MCF 10A (cell line): Measurements from ENCODE around the gene LRIT3. TPM values are rescaled to one million over a fixed set of nuclear protein-coding genes. Genes with fewer than 3 reads are reported as not detected.

Source experiments
- BruUV-seq: library from RNA; stranded (reverse); fragments of 400-500 nt; replicated peaks from 2 replicates; lab custom pipeline; 2021; lab: Mats Ljungman, UMichigan
- CTCF ChIA-PET: fragments of 300-600 bp; sonication (Branson Sonifier 250); formaldehyde crosslinking; extraction: SDS; loops from one replicate; lab custom pipeline; 2021; ENCODE audit warnings: antibody characterized with exemption, inconsistent platforms; lab: Yijun Ruan, JAX
- POLR2A ChIA-PET: fragments of 300-600, 350-650 bp; sonication (Branson Sonifier 250); formaldehyde crosslinking; extraction: SDS; loops from one replicate; lab custom pipeline; 2020; ENCODE audit warnings: antibody characterized with exemption, inconsistent platforms; lab: Yijun Ruan, JAX
- DNase-seq: peaks from one replicate; pipeline ENCODE4 v3.0.0-alpha.2; 2018; ENCODE audit not compliant: unreplicated experiment
- H3K27ac Mint-ChIP-seq: one replicate; pipeline ENCODE4 v1.8.0; 2022; ENCODE audit warnings: mild to moderate bottlenecking, low read depth, mixed read lengths; ENCODE audit not compliant: unreplicated experiment
- H3K27me3 Mint-ChIP-seq: one replicate; pipeline ENCODE4 v1.8.0; 2022; ENCODE audit warnings: mixed read lengths; ENCODE audit not compliant: insufficient read depth, unreplicated experiment
- H3K36me3 Mint-ChIP-seq: one replicate; pipeline ENCODE4 v1.8.0; 2022; ENCODE audit warnings: mild to moderate bottlenecking, moderate library complexity, mixed read lengths; ENCODE audit not compliant: insufficient read depth, unreplicated experiment
- H3K4me1 Mint-ChIP-seq: one replicate; pipeline ENCODE4 v1.8.0; 2022; ENCODE audit warnings: mixed read lengths; ENCODE audit not compliant: insufficient read depth, unreplicated experiment
- H3K4me3 Mint-ChIP-seq: one replicate; pipeline ENCODE4 v1.8.0; 2022; ENCODE audit warnings: mild to moderate bottlenecking, moderate library complexity, mixed read lengths; ENCODE audit not compliant: unreplicated experiment
- H3K9me3 Mint-ChIP-seq: one replicate; pipeline ENCODE4 v1.8.0; 2022; ENCODE audit warnings: mixed read lengths; ENCODE audit not compliant: unreplicated experiment
- CTCF ChIP-seq: fragments of 200-600 bp; IDR thresholded peaks from one replicate; pipeline ENCODE4 v1.8.0; 2022; ENCODE audit warnings: antibody characterized with exemption, mild to moderate bottlenecking; ENCODE audit not compliant: unreplicated experiment
- intact Hi-C: fragments of 100-400 bp; cut with micrococcal nuclease; formaldehyde crosslinking; loops from 2 replicates; pipeline ENCODE4 v1.14.1; 2022
- total RNA-seq: library from RNA; stranded (reverse); gene quantifications from 2 replicates; pipeline ENCODE4 v1.2.3, GENCODE V29; 2022

Gene LRIT3
- total RNA-seq, 1 experiment from 2014 or later: 0.35 TPM

GRCh38 chr4:109810552-109811387 lies 37.1 kb upstream of the LRIT3 start:
- ChIA-PET CTCF (no interaction called here), POLR2A (interaction anchor here (0.7 kb wide), 2 partner anchors 10 to 274 kb away, joined by 3 to 4 read pairs; no protein-coding TSS in a partner anchor)
- intact Hi-C loops: loop anchor here (10.0 kb wide), 1 partner anchor 246 kb away; the partner anchor contains the start of gene MCUB
- BruUV-seq: no TSS peak
- Mint-ChIP-seq H3K27me3 (no peaks in the 10 kb centered on the region), H3K27ac (no peak overlapping the region), H3K4me1 (no peaks in the 10 kb centered on the region), H3K36me3 (no peaks in the 10 kb centered on the region), H3K9me3 (no peaks in the 10 kb centered on the region), H3K4me3 (no peak overlapping the region)
- DNase-seq: no peak
- no peak for TF ChIP-seq CTCF

- Mint-ChIP-seq H3K4me3 (no peak overlapping the region), H3K27me3 (no peaks in the 10 kb centered on the region), H3K4me1 (peaks cover 8% of the 10 kb centered on the region), H3K27ac (no peak overlapping the region), H3K9me3 (no peaks in the 10 kb centered on the region), H3K36me3 (peaks cover under 1% of the 10 kb centered on the region)
- BruUV-seq: no TSS peak
- ChIA-PET CTCF (no interaction called here), POLR2A (no interaction called here)
- no peak for TF ChIP-seq CTCF
- intact Hi-C loops: loop anchor here (10.0 kb wide), 1 partner anchor 247 kb away; the partner anchor contains the start of gene MCUB
- DNase-seq: no peak
These were observed 36.2 kb upstream of the LRIT3 start for GRCh38 chr4:109811707-109812106.

GRCh38 chr4:109815151-109816081 lies 32.5 kb upstream of the LRIT3 start, which contains the start of gene GAR1:
GAR1 (plus strand) TSS chr4:109815762; CDS start chr4:109816165, 403 bp downstream.
- ChIA-PET POLR2A (interaction anchor here (0.6 to 2.6 kb wide), 8 partner anchors 85 to 390 kb away, joined by 3 to 19 read pairs (median 4); partner anchors contain the start of genes CASP6, MCUB and PLA2G12A), CTCF (interaction anchor here (0.6 to 3.2 kb wide), 7 partner anchors 10 to 1559 kb away, joined by 3 to 19 read pairs (median 4); partner anchors contain the start of genes CFI and SEC24B)
- H3K9me3 Mint-ChIP-seq: no peaks in the 10 kb centered on the region
- intact Hi-C loops: loop anchor here (10.0 kb wide), 1 partner anchor 251 kb away; the partner anchor contains the start of gene MCUB
- H3K27me3 Mint-ChIP-seq: no peaks in the 10 kb centered on the region
- peaks cover 28% of the 10 kb centered on the region for H3K4me1 Mint-ChIP-seq
- DNase-seq: peak; percentile 94
- TF ChIP-seq CTCF: no peak
- H3K36me3 Mint-ChIP-seq: peaks cover 34% of the 10 kb centered on the region
- H3K27ac Mint-ChIP-seq: peak within 1 kb of the TSS; percentile 99
- BruUV-seq: TSS peak; percentile 62
- peak within 1 kb of the TSS; percentile 96 for H3K4me3 Mint-ChIP-seq
